Mucosa of rectum (tissue), 2 donors: ENCODE results near the gene MYRIP.

Source experiments
- H3K27ac ChIP-seq, 2 donors: one replicate each; pipeline ENCODE4 v1.7.0; 2013; ENCODE audit warnings: inconsistent platforms in 2 of 2, low read depth in 2 of 2, low read length in 2 of 2
- H3K27me3 ChIP-seq, 2 donors: one replicate each; pipeline ENCODE4 v1.7.0; 2013; ENCODE audit warnings: low read length in 2 of 2; ENCODE audit not compliant: control insufficient read depth in 2 of 2, insufficient read depth in 2 of 2
- H3K36me3 ChIP-seq, 2 donors: one replicate each; pipeline ENCODE4 v1.7.0; 2013; ENCODE audit warnings: low read length in 2 of 2; ENCODE audit not compliant: control insufficient read depth in 2 of 2, insufficient read depth in 2 of 2
- H3K4me1 ChIP-seq, 2 donors: one replicate each; pipeline ENCODE4 v1.7.0; 2013; ENCODE audit warnings: low read length in 2 of 2, mild to moderate bottlenecking in 1 of 2; ENCODE audit not compliant: control insufficient read depth in 2 of 2, insufficient read depth in 2 of 2
- H3K4me3 ChIP-seq, 2 donors: one replicate each; pipeline ENCODE4 v1.7.0; 2013; ENCODE audit warnings: low read length in 2 of 2
- H3K9ac ChIP-seq, 2 donors: one replicate each; pipeline ENCODE4 v1.7.0; 2013; ENCODE audit warnings: low read length in 2 of 2, low read depth in 1 of 2, mild to moderate bottlenecking in 1 of 2
- H3K9me3 ChIP-seq, 2 donors: one replicate each; pipeline ENCODE4 v1.7.0; 2013; ENCODE audit warnings: low read length in 2 of 2; ENCODE audit not compliant: control insufficient read depth in 2 of 2
- donor health status: healthy.
- donor health status: Normal muscosa, but diverticular disease.

Gene MYRIP

GRCh38 chr3:40201770-40202169 lies 392.4 kb downstream of the MYRIP start:
- H3K4me3 ChIP-seq: no peak overlapping the region
- H3K27ac ChIP-seq: no peak overlapping the region
- no peak overlapping the region for H3K9ac ChIP-seq
- no peaks in the 10 kb centered on the region for H3K4me1 ChIP-seq
- no peaks in the 10 kb centered on the region for H3K36me3 ChIP-seq
- H3K9me3 ChIP-seq: no peaks in the 10 kb centered on the region
- no peaks in the 10 kb centered on the region for H3K27me3 ChIP-seq

GRCh38 chr3:40206522-40206921 lies 397.1 kb downstream of the MYRIP start:
- H3K9me3 ChIP-seq: no peaks in the 10 kb centered on the region

GRCh38 chr3:40207796-40208195 lies 398.4 kb downstream of the MYRIP start:
- H3K9ac ChIP-seq: no peak overlapping the region
- H3K27me3 ChIP-seq: no peaks in the 10 kb centered on the region
- H3K9me3 ChIP-seq: no peaks in the 10 kb centered on the region
- H3K4me1 ChIP-seq: no peaks in the 10 kb centered on the region
- H3K27ac ChIP-seq: no peak overlapping the region
- H3K4me3 ChIP-seq: no peak overlapping the region
- H3K36me3 ChIP-seq: no peaks in the 10 kb centered on the region

More at GRCh38 chr3:40206522-40206921, 397.1 kb downstream of the MYRIP start:
- no peak overlapping the region for H3K27ac ChIP-seq
- H3K9ac ChIP-seq: no peak overlapping the region
- H3K27me3 ChIP-seq: no peaks in the 10 kb centered on the region
- H3K4me1 ChIP-seq: no peaks in the 10 kb centered on the region
- no peak overlapping the region for H3K4me3 ChIP-seq
- H3K36me3 ChIP-seq: no peaks in the 10 kb centered on the region

- Histone ChIP-seq H3K27ac (no peak overlapping the region), H3K27me3 (no peaks in the 10 kb centered on the region), H3K36me3 (no peaks in the 10 kb centered on the region), H3K4me3 (no peak overlapping the region), H3K4me1 (no peaks in the 10 kb centered on the region), H3K9ac (no peak overlapping the region), H3K9me3 (no peaks in the 10 kb centered on the region)
These were observed 398.8 kb downstream of the MYRIP start for GRCh38 chr3:40208251-40208650.

DNA sequence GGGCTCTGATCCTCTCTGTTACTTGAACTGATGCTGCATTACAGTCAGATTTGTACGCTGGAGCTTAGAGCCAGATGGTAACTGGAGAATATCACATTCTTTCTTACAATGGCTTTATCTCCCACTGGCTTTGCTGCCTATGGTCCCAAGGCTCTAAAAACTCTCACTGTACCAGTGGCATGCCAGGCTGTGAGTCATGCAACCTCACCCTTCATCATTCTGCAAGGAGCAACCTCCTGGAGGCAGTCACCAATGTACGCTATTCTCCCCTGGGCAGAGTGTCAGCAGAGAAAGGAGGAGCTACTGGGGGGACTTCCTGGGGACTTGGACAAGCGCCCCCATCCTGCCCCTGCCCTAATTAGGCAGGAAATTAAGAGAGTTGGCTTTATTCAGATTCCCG lies 402.2 kb downstream of the MYRIP start:
- Histone ChIP-seq H3K27me3 (no peaks in the 10 kb centered on the region), H3K36me3 (no peaks in the 10 kb centered on the region), H3K9ac (no peak overlapping the region), H3K27ac (no peak overlapping the region), H3K4me1 (no peaks in the 10 kb centered on the region), H3K9me3 (no peaks in the 10 kb centered on the region), H3K4me3 (no peak overlapping the region)

GRCh38 chr3:40213556-40213955 lies 404.1 kb downstream of the MYRIP start:
- H3K27ac ChIP-seq: no peak overlapping the region
- no peak overlapping the region for H3K4me3 ChIP-seq
- no peak overlapping the region for H3K9ac ChIP-seq
- H3K9me3 ChIP-seq: no peaks in the 10 kb centered on the region
- H3K4me1 ChIP-seq: no peaks in the 10 kb centered on the region
- no peaks in the 10 kb centered on the region for H3K27me3 ChIP-seq
- H3K36me3 ChIP-seq: no peaks in the 10 kb centered on the region

DNA sequence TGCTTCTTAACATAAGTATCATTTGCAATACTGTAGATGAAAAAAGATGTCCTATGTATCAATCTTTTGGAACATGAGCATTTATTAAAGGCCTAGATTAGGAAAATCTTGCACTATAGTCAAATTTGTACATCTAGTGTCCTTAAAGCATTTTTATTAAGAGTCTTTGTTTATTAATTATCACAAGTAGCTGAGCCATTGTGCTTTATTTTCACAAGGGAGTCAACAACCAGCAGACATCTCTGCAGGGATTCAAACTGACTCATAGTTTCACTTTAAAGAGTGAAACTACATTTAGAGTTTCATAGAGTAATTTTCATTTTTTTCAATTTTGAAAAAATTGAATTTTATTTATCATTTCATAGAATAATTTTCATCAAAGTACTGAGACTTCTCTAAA lies 405.6 kb downstream of the MYRIP start:
- Histone ChIP-seq H3K9me3 (no peaks in the 10 kb centered on the region), H3K36me3 (no peaks in the 10 kb centered on the region), H3K27ac (no peak overlapping the region), H3K4me3 (no peak overlapping the region), H3K4me1 (no peaks in the 10 kb centered on the region), H3K27me3 (no peaks in the 10 kb centered on the region), H3K9ac (no peak overlapping the region)

DNA sequence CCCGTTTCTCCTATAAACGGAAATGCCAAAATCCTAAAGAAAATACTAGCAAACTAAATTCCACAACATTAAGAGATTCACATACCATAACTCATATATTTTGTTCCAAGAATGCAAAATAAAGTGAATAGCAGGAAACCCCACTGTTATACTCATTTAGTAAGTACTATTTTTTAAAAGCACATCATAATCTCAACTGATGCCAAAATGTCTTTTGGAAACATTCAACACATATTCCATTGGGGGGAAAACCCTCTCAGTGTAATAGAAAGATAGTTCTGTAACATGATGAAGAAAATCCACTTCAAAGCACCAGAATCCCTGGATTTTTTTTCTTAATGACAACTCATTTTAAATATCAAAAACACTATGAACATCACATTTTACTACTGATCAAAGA lies 407.1 kb downstream of the MYRIP start:
- Histone ChIP-seq H3K27ac (no peak overlapping the region), H3K27me3 (no peaks in the 10 kb centered on the region), H3K9ac (no peak overlapping the region), H3K4me3 (no peak overlapping the region), H3K4me1 (no peaks in the 10 kb centered on the region), H3K36me3 (no peaks in the 10 kb centered on the region), H3K9me3 (no peaks in the 10 kb centered on the region)

DNA sequence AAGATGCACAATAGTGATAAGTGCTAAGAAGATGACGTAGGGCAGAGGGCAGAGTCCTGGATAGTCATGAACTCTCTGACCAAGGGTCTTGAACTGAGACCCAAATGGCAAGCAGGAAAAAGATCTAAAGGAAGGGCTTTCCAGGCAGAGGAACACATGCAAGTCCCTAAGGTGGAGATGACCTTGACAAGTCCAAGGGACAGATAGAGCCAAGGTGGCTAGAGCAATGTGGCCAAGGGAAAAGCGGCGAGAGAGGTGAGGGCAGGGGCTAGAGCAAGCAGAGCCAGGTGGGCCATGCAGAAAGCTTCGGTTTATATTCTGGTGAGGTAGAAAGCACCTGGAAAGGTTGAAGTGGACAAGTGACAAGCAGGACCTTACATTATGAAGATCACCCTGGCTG lies 414.4 kb downstream of the MYRIP start:
- no peak overlapping the region for H3K27ac ChIP-seq

DNA sequence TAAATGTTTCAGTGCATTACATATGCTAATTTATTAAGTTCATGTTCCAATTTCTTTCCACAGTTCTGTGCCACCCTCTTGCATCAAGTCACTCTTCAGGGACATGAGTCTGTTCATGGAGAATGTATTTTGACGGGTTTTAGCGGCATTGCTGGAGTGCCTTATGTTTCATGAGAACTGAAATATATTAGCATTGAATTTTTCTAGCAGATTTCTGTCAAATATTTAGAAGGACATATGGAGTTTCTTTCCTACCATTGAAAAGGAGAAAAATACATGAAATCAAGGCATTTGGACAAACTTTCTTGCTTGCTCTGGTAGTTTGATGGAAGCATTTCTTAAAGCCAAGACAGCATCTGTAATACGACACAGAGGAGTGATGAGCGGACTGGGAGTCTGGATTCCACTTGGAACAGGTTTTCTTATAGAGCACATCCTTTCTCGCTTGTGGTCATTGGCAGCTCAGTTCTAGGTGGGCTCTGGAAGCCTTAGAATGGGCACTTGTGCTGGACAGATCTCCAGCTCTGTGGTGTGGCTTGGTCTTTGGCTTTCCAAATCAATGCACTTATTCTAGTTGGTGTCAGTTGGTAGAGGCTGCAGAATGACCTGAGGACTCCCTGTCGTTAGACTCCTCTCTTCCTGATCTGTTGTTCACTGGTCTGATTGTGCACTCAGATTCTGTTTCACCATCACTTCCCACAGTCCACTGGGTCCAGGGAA lies 415.5 kb downstream of the MYRIP start:
- H3K4me3 ChIP-seq: no peak overlapping the region
- no peaks in the 10 kb centered on the region for H3K9me3 ChIP-seq
- no peaks in the 10 kb centered on the region for H3K36me3 ChIP-seq
- H3K9ac ChIP-seq: no peak overlapping the region
- peaks cover 0 to 2% of the 10 kb centered on the region in 2 donors for H3K4me1 ChIP-seq
- H3K27me3 ChIP-seq: no peaks in the 10 kb centered on the region
- no peak overlapping the region for H3K27ac ChIP-seq

More for the DNA sequence above, 414.4 kb downstream of the MYRIP start:
- Histone ChIP-seq H3K36me3 (no peaks in the 10 kb centered on the region), H3K9me3 (no peaks in the 10 kb centered on the region), H3K27me3 (no peaks in the 10 kb centered on the region), H3K4me3 (no peak overlapping the region), H3K9ac (no peak overlapping the region), H3K4me1 (no peaks in the 10 kb centered on the region)
